NCI-H345 treated with DMSO at 0.1 percent for 48 hours (cell line): ENCODE data around the gene YIPF2.
"Not testable (repeated sequence)": the region's sequence is repeated elsewhere in the genome, so short reads cannot be mapped to it uniquely, and the experiment has no call there.

ENCODE experiments used
- DNase-seq: peaks from one replicate; lab custom pipeline; 2025; ENCODE audit not compliant: unreplicated experiment; lab: John Stamatoyannopoulos, UW

Gene YIPF2

DNA sequence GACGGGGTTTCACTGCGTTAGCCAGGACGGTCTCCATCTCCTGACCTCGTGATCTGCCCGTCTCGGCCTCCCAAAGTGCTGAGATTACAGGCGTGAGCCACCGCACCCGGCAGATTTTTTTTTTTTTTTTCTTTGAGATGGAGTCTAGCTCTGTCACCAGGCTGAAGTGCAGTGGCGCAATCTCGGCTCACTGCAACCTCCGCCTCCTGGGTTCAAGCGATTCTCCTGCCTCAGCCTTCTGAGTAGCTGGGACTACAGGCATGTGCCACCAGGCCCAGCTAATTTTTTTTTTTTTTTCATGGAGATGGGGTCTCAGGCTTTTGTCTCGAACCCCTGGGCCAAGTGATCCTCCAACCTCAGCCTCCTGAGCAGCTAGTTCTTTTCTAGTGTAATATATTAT lies 13.2 kb upstream of the YIPF2 start:
- not testable (repeated sequence) for DNase-seq

DNA sequence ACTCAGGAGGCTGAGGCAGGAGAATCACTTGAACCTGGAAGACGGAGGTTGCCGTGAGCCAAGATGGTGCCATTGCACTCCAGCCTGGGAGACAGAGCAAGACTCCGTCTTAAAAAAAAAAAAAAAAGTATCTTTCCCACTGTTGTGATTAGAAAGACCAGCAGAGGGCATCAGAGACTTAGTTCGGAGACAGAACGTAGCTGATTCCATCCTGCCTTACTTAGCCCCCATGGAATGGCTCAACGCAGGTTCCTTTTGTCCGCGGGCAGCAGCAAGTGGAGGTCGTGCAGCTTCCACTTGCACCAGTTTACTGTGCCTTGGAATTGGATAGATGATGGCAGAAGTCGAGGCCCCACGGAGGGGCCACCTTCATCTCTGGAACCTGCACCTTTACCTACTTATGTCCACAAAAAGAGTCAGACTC lies 8.2 kb upstream of the YIPF2 start:
- peak; percentile 55 for DNase-seq

DNA sequence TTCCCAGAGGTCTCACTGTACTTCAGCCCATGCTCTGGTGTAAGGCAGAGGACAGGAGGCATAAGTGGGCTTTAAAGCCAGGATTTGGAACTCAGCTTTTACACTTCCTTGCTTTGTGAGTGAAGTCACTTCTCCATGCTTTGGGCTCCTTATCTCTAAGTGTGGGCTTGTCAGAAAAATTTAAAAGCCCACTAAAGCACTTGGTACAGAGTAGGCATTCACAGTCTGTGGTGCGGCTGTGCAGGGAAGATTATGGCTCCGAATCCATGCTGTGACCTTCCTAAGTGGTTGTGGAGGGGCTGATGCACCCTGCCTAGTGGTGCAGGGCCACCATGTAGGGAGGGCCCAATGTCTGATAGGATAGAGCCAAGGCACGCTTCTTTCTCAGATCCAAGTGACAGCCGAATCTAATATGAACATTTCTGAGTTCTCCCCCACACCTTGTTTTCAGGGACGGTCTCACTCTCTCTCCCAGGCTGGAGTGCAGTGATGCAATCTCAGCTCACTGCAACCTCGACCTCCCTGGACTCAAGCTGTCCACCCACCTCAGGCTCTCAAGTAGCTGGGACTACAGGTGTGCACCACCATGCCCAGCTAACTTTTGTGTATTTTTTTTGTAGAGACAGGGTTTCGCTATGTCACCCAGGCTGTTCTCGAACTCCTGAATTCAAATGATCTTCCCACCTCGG lies 7.1 kb upstream of the YIPF2 start:
- no peak for DNase-seq

DNA sequence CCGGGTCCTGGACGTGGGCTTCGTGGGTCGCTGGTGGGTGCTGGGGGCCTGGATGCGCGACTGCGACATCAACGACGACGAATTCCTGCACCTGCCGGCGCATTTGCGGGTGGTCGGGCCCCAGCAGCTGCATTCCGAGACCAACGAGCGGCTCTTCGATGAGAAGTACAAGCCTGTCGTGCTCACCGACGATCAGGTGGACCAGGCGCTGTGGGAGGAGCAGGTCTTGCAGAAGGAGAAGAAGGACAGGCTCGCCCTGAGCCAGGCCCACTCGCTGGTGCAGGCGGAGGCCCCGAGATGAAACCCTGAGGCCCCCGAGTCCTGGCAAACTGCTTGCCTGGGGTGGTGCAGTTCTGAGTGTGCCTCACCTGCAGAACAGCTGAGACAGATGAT lies 959 bp upstream of the YIPF2 start:
- DNase-seq, result no peak

DNA sequence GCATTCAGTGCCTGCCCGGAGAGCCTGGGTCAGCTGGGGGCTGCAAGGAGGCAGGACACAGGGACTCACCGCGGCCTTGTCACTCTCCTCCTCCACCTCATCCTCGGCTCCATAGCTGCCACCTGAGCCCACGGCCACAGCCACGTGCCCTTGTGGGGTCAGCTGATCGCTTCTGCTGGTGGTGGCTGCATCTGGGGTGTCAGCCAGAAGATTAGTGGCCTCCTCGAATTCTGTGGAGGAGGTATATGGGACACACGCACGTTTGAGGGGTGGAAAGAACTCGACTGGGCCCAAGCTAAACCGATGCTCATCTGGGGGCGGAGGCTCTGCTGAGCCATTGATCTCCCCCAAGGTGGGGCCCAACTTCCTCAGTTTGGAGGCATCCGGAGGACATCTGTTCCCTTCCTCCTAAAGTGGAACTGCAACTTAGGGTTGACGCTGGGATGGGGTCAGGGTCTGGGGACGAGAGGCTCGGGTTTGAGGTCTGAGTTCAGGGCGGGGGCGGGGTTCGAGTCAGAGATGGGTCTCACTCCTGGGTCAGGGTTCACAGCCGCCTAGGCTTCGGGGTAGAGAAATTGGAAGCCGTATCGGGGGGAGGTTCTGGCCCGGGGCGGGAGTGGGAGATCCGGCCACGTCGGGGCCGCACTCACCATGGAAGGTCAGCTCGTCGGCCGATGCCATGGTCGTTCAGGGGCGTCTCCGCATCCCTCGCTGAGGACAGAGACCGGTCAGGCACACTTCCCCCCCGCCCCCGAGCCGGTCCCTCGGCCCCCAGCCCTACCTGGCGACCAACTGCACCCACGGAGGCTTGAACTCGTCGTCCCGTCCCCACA lies 493 bp downstream of the YIPF2 start:
- no peak for DNase-seq

DNA sequence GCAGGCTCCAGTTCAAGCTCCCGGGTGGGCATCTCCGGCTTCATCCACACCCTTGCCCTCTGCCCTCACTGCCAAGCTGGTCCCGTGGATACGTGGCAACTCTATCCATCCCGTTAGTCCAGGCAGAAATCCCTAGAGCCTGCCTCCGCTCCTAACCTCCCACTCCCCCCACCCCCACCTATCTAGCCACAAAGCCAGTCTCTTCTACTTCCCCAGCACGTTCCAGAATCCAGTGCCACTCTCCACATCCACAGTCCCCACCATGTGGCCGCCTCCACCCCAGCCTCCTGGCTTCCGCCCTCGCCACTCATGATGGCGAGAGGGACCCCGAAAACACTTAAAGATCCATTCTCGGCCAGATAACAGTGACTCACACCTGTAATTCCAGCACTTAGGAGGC lies 3.8 kb downstream of the YIPF2 start:
- DNase-seq, result no peak

DNA sequence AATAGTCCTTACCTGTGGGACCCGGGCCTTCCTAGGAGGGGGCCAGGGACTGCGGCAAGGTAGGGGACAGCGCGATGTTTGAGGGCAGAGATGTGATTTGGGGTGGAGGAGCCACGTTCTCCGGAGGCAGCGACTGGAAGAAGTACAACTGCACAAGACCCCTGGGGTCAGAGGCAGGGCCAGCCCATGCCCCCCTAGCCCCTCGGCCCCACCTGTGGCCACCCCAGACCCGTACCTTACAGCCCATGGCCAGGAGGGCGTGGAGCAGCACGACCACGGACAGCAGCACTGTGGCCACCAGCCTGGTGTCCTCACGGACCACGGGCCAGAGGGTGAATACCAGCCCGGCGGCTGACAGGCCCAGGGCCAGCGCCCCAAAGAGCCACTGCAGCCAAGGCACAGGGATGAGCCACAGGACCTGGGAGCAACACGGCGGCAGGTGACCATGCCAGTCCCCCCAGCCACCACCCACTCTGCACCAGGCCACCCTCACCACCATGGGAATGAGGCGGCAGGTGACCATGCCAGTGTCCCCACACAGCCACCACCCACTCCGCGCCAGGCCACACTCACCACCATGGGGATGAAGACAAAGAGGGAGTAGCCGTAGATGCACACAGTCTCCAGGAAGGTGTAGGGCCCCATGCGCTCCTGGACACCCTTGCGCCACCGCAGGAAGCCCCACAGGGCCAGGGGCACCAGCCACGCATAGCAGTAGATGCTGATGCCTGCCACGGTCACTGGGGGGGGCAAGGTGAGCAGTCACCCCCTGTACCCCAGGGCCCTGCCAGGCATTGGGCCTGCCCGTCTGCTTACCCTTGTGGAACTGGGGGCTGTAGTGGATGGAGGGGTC lies 5.0 kb downstream of the YIPF2 start:
- no peak for DNase-seq

DNA sequence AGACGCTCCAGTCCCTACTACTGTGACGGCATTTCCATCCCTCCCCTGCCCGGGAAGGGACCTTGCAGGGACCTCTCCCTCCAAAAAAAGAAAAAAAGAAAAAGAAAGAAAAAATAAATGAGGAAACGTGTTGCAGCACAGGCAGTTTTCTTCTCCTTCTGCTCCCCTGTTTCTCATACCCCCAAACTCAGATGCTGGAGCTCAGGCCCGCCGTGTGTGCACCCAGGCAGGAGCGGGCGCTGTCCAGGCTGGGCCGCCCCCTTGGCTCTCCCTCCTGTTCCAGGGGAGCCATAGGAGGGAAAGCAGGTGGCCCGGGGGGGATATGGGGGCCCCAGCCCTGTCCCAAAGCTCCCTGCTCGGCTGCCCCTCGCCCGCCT lies 5.8 kb downstream of the YIPF2 start:
- no peak for DNase-seq

DNA sequence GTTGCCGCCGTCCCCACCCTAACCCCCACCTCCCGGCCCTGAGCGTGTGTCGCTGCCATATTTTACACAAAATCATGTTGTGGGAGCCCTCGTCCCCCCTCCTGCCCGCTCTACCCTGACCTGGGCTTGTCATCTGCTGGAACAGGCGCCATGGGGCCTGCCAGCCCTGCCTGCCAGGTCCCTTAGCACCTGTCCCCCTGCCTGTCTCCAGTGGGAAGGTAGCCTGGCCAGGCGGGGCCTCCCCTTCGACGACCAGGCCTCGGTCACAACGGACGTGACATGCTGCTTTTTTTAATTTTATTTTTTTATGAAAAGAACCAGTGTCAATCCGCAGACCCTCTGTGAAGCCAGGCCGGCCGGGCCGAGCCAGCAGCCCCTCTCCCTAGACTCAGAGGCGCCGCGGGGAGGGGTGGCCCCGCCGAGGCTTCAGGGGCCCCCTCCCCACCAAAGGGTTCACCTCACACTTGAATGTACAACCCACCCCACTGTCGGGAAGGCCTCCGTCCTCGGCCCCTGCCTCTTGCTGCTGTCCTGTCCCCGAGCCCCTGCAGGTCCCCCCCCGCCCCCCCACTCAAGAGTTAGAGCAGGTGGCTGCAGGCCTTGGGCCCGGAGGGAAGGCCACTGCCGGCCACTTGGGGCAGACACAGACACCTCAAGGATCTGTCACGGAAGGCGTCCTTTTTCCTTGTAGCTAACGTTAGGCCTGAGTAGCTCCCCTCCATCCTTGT lies 6.4 kb downstream of the YIPF2 start:
- no peak for DNase-seq

DNA sequence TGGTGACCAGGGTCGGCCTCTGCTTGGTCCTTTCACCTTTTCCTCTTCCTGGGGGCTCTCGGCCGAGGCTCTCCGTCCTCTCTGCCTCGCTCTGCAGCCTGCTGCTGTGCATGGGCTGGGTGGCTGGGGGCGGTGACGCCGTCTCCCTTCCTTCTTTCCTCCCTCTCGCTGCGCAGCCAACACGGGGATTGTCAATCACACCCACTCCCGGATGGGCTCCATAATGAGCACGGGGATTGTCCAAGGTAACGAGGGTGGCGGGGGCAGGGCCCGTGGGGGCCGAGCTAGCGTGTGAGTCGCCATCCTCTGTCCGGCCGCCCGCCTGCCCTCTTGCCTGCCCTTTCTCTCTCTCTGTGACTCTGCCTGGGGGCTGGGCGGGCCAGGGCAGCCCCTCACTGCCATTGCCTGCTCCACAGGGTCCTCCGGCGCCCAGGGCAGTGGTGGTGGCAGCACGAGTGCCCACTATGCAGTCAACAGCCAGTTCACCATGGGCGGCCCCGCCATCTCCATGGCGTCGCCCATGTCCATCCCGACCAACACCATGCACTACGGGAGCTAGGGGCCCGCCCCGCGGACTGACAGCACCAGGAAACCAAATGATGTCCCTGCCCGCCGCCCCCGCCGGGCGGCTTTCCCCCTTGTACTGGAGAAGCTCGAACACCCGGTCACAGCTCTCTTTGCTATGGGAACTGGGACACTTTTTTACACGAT lies 7.1 kb downstream of the YIPF2 start:
- DNase-seq, result no peak

DNA sequence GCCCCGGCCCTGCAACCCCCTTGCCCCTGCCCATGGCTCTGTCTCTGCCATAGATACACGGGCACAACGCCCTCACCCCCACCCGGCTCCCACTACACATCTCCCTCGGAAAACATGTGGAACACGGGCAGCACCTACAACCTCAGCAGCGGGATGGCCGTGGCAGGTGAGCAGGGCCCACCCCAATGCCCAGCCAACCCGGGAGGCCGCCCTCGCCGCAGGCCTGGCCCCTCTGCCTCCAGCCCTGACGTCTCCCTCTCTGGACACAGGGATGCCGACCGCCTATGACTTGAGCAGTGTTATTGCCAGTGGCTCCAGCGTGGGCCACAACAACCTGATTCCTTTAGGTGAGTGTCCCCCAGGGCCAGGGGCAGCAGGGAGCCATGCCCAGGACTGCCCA lies 7.7 kb downstream of the YIPF2 start:
- DNase-seq, result no peak

DNA sequence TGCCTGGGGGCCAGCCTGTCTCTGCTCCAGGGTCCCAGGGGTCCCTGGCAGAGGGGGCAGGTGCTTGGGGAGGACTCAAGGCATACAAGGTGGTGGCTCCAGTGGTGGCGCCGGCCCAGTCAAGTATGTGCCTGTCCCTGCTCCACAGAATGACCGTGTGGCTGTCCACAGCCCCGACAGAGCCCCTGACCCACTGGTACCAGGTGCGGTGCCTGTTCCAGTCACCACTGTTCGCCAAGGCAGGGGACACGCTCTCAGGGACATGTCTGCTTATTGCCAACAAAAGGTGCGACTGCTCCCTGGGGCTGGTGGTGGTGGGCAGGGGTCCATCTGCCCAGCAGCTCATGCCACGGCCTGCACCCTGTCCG lies 8.2 kb downstream of the YIPF2 start:
- no peak for DNase-seq

DNA sequence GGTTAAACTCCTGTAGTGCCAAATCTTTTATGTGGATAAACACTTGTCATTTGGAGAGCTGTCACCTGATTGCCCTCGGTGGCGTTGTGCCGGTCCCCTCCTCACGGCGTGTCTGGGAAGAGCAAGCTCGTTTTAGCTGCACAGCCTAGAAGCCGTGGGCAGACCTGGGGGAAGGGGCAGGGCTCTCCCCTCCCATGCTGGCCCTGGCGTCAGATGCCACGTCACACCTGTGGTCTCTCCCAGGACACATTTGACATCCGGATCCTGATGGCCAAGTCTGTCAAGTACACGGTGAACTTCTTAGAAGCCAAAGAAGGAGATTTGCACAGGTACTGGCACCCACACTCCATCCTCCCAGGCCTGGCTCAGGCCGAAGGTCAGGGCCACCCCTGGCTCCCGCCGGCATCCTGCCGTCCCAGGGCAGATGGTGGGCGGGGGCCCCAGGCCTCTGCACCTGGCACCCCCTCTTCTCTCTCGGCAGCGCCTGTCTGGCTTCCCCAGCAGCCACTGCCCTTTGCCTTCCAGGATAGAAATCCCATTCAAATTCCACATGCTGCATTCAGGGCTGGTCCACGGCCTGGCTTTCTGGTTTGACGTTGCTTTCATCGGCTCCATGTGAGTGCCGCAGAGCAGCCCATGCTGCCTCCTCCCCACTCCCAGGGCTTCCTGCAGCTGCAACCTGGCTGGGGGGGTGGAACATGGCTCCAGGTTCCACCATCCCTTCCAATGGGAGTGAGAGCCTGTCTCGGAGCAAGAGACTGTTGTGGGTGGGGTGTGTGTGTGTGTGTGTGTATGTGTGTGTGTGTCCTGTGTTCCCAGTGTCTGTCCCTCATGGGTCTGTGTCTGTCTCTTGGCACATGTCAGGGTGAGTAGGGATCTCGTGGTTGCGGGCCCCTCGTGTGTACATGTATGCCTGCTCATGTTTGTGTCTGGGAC lies 8.8 kb downstream of the YIPF2 start:
- DNase-seq, result no peak

DNA sequence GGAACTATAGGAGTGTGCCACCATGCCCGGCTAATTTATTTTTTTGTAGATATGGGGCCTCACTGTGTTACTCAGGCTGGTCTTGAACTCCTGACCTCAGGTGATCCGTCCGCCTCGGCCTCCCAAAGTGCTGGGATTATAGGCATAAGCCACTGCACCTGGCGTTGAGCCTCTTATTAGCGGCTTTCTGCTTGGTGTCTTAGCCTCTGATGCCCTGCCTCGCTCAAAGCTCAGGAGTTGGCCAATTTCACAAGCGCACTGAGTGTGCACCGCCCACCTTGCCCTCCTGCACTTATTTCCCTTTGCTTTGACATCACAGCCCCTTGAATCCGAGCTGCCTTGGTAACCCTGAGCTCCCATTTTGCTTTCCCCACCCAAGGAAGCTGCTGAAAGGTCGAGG lies 10.1 kb downstream of the YIPF2 start:
- DNase-seq, result no peak

DNA sequence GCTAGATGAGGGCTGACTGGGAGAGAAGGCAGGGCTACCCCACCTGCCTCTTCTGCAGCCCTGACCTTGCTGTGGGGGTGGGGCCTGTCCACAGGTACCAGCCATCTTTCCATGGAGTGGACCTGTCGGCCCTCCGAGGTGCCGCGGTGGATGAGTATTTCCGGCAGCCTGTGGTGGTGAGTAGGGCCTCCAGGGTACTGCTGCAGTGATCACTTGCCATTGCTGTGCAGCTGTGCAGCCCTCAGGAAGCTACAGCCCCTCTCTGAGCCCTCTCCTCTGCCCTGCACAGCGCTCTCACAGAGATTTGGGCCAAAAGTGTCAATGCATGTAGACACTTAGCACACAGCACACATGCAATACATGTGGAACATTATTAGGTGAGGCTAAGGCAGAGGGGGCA lies 11.8 kb downstream of the YIPF2 start:
- no peak for DNase-seq

DNA sequence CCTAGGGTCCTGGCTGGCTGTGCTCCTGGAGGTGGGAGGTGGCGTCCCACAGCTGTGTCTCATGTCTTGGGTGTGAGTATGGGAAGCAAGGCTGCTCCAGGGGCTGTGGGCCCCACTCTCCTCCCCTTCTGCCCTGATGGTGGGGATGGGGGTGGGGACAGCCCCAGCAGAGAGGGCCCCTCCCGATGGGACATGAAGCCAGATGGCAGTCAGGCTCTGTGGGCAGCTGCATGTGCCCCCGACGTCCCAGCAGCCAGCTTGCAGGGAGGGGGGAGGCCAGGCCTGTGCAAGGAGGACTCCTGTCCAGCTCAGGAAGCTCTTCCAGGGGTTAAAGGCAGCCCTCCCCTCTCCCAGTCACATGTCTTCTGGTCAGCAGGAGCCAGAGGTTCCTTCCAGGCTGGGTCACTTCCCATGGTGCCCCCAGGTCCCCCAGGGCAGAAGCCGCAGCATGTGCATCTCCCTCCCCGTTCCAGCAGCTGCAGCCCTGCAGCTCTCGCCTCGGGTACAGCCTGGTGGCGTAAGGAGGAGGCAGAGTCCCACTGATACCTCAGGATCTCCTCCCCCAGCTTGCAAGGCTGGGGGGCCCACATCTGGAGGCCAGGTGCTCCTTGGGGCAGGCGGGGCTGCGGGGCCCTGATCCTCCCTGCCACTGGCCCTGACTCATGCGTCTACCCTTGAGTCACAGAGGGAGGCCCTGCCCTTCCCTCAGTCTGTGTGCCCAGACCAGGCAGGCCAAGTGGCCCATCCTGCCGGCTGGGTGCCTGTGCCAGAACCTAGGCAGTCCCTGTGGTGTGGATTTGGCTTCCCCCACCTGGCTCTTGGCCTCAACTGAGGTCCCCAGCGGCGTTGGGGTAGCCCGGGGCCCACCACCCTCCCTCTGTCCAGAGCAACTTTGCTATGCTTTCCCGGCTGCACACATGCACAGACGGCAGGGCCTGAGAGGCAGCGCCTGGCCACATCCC lies 13.0 kb downstream of the YIPF2 start:
- no peak for DNase-seq

DNA sequence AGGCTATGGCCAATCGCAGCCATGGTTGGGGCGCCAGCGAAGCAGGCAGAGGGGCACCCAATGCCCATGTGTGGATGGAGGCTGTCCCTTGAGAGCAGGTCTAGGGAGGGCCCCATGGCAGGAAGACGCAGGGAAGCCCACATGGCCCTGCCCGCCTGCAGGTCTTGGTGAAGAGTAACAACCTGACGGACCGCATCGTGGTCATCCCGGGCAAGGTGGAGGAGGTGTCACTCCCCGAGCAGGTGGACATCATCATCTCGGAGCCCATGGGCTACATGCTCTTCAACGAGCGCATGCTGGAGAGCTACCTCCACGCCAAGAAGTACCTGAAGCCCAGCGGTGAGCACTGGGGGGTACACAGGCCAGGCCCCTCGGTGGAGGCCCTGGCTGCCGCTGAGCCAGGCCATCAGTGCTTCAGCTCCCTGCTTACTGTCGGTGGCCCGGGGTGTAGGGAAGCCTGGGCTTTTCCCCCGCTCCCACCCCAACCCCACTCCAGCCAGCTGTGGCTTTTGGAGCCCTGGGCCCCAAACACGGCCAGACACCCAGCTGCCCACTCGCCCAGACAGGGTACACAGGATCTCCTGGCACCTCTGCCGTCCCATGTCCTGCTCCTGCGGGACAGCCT lies 14.6 kb downstream of the YIPF2 start:
- no peak for DNase-seq

DNA sequence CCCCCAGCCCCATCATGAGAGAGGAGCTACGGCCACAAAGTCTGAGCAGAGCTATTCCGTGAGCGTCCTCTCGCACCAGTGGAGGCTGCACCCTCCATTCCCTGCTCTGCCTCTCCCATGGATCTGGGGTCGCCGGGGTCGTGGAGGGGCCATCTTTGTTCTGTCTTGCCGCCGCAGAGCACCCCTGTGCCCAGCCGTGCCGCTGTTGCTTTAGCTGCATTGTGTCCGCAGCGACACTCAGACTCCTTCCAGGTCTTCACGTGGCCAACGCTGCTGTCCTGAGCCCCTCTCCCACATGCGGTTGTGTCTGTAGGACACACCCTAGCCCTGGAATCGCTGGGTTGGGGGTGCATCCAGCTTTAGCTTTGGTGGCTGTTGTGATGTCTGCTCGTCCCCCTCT lies 15.8 kb downstream of the YIPF2 start:
- no peak for DNase-seq
